ENCODE measurements around the gene KRTAP5-2. TPM values are rescaled to one million over a fixed set of nuclear protein-coding genes. Genes with fewer than 3 reads are reported as not detected.

Gene KRTAP5-2
- total RNA-seq, 2 donors from 2014 or later: not detected

- peak overlapping the region; percentile 73 to 85 (median 78) for H3K27ac ChIP-seq
- intact Hi-C loops (cut with DNase I): no loop called here
- TF ChIP-seq POLR2A (IDR thresholded peaks at IDR 0.05) (peak in 2 of 3 donors; percentile 28), CTCF (IDR thresholded peaks at IDR 0.05) (peak; percentile 41 to 94 (median 75))
- ATAC-seq (peak; percentile 89), DNase-seq (peak; percentile 96 to 99 (median 98))
- peaks cover 46% of the 10 kb centered on the region for H3K4me1 ChIP-seq
- H3K27me3 ChIP-seq: no peaks in the 10 kb centered on the region
- peaks cover 0 to 3% of the 10 kb centered on the region in 2 donors for H3K36me3 ChIP-seq (replicated peaks in 1 of 2; ENCODE audit: insufficient read depth in 1 of 2, low read depth in 2 of 2)
- H3K4me3 ChIP-seq: no peak overlapping the region
- WGBS, 2 donors: 12 to 29% methylated on average over 5 to 19 of the region's 20 CpGs
- H3K9me3 ChIP-seq: no peaks in the 10 kb centered on the region
Observed at GRCh38 chr11:1553808-1554594, 44.1 kb downstream of the KRTAP5-2 start.

GRCh38 chr11:1549338-1550330 is 48.5 kb downstream of the KRTAP5-2 start:
- Histone ChIP-seq H3K27me3 (no peaks in the 10 kb centered on the region), H3K9me3 (no peaks in the 10 kb centered on the region), H3K4me1 (peaks cover 44% of the 10 kb centered on the region), H3K27ac (peak overlapping the region in 2 of 4 donors; percentile 75 to 76), H3K4me3 (no peak overlapping the region), H3K36me3 (replicated peaks in 1 of 2; ENCODE audit: insufficient read depth in 1 of 2, low read depth in 2 of 2) (no peaks in the 10 kb centered on the region)
- no peak for ATAC-seq
- TF ChIP-seq CTCF (IDR thresholded peaks at IDR 0.05): no peak
- TF ChIP-seq POLR2A (IDR thresholded peaks at IDR 0.05): no peak
- WGBS, 2 donors: 88 to 96% methylated on average over 13 of the region's 13 CpGs
- intact Hi-C loops (cut with DNase I): no loop called here
- no peak for DNase-seq

DNA sequence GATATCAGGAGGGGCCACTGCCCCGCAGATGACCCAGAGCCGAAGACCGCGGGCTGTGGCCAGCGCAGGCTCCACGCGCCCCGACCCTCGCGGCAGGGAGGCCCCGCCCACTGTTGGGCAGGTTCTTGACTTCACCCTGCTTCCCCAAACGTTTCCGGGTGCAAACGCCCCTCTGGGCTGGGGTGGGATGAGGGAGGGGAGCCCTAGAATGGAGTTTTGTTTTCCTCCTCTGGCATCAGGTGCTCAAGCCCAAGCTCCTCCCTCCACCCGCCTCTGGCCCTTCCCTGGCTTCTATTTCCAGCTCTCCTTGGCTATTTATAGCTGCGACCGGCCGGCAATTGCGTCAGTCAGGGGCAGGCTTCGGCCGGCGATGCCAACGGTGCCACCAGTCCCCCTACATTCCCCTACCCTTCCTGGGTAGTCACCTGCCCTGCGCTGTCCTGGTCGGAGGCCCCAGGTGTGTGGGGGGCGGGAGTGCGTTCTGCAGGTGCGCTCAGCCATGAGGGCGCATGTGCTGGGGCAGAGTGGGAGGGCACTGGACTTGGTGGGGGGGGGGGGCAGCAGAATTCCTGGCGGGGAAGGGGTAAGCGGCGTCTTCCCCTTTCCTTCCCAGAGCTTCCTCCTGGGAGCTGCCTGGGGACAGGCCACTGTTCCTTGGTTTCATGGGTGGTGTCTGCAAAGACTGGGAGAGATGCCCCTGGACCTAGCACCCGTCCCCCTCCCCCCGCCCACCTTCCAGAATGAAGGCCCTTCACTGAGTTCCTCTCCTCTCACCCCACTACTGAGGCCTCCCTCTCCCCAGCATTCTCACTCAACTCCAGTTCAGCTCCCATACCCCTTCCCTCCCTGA is 49.6 kb downstream of the KRTAP5-2 start:
- whole genome bisulfite sequencing, 2 donors: 10 to 25% methylated on average over 8 to 34 of the region's 34 CpGs

More for the DNA sequence above, 49.6 kb downstream of the KRTAP5-2 start:
- Histone ChIP-seq H3K9me3 (no peaks in the 10 kb centered on the region), H3K27me3 (no peaks in the 10 kb centered on the region), H3K4me1 (peaks cover 32% of the 10 kb centered on the region), H3K27ac (peak overlapping the region; percentile 72 to 77 (median 76)), H3K36me3 (replicated peaks in 1 of 2; ENCODE audit: insufficient read depth in 1 of 2, low read depth in 2 of 2) (no peaks in the 10 kb centered on the region), H3K4me3 (no peak overlapping the region)
- DNase-seq (peak; percentile 86 to 95 (median 94)), ATAC-seq (peak; percentile 86)
- intact Hi-C loops (cut with DNase I): no loop called here
- no peak for TF ChIP-seq CTCF (IDR thresholded peaks at IDR 0.05)
- peak in 2 of 3 donors; percentile 60 to 64 for TF ChIP-seq POLR2A (IDR thresholded peaks at IDR 0.05)
